CD1c-positive myeloid dendritic cell (primary cell): Measurements from ENCODE around the gene RIMS1.

Experiments used
- DNase-seq: peaks from one replicate; pipeline ENCODE4 v3.0.0-alpha.2; 2016; ENCODE audit errors: extremely low spot score

RIMS1 gene

DNA sequence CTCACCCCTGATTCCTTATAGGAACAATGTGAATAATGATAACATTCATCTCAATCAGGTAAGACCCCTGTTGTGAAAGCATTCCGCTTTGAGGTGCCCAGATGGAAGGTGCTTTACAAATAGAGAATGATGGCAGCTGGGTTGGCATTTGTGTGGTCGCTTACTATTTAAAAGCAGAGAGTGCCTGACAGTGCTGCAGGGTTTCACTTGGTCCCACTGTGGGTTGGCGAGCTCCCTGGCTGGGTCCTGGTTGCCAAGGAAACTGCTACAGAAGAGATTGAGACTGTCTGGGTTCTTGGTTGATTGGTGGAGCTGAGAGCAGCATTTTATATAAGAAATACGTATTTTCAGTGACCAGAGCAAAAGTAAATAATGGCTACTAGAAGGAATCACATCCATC is 528.3 kb downstream of the RIMS1 start:
- no peak for DNase-seq

DNA sequence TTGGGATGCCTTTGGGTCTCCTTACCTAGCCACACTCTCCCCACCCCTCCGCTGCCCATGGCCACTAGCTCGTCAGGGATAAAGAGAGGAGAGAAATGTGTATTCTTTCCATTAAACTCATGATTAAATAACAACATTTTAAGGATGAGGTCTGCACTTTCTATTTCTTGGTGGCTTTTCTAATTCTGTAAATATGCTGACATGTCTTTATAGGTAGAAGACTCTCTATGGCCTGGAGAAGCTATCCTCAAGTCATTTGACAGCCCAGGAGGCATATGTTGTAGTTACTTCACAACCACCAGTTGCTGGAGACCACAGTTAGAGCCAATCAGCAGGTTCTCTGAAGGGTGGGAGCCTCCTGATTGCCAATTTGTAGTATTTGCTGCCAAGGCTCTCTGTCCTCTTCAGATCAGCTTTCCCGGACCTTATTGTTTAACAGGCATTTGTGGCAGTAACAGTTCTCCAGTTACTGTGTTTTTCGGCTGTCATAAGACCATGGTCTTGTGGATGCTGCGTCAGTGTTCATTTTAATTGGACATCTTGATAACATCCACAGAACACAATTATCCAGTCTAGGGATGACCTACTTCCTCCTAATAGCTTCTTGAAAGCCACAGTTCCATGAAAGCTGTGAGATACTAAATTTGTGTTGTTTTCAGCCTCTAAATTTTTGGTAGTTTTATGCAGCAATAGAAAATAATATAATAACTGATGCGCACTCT is 530.6 kb downstream of the RIMS1 start:
- no peak for DNase-seq

DNA sequence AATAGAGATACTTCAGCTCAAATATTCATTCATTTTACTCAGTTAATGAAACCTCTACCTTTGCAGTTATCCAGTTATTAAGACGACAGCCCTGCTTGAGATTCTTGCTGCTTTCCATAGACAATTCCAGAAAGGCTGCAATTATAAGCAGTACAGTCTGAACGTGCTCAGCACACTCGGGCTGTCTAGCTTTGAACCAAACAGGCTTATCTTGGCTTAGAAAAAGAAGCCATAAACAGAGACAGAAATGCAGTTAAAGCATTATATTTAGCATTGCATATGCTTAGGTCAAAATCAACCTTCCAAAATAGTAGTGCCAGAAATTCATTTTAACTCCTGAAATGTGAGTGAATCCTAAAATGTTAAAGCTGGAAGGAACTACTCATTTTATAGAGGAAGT is 531.4 kb downstream of the RIMS1 start:
- no peak for DNase-seq

DNA sequence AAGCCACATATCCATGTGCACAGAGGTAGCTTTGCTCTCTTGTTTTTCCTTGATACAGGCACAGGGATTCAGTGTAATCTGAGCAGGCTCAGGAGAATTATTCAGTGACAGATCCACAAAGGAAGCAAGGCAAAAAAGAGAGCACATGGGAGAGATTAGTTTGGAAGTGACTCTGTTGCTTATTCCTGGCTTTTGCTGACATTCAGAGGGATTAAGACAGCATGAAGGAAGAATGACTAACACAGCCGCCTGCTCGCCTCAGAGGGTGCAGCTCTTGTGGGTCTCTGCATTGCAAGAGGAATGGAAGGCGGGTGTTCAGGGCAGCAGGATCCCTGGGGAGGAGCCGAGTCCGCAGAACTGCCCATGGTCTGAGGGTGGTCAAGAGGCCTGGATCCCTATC is 532.1 kb downstream of the RIMS1 start:
- no peak for DNase-seq

DNA sequence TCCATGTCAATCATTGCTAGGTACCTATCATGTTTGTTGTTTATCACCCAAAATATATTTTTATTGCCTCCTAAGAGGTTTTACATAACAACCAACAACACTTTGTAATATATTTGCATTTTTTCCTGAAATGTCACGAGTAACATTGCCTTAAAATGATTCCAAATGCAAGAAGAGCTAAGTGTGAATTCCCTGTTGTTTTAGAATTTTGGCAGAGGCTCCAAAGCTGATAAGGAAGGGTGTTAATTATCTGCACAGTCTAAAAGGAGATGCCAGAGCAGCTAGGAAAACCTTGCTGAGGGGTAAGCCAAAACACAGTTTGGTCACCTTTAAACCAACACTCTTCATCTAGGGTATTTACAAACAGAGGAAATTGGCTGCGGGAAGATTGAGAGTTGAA is 533.6 kb downstream of the RIMS1 start:
- DNase-seq, result no peak

DNA sequence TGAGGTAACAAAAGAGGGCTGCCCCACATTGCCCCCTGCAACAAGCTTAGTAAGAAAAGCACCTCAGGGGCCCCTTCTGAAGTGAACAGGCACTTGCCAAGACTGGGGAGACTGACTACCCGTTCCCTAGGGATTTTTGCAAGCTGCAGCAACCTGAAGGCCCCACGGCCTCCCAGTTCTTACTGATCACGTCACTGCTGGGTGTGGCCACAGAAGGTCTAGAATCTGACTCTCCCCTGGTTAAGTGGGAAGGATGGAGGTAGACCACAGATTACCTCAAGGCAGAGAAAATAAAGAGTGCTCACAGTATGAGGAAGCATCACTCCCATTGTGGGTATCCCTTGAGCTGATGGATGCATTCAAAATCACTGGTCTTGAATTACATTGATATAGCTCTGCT is 534.1 kb downstream of the RIMS1 start:
- DNase-seq, result no peak

DNA sequence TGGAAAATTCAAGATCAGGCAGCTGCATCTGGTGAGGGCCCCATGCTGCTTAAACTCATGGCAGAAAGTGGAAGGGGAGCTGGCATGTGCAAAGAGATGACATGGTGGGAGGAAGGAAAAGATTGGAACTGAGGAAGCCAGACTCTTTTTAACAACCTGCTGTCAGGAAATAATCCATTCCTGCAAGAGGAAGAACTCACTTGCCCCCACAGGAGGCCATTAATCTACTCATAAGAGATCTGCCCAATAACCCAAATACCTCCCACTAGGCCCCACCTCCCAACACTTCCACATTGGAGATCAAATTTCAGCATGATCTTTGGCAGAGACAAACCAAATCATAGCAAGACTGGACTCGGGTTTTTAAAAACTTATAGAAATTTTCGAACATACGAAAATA is 535.0 kb downstream of the RIMS1 start:
- no peak for DNase-seq

DNA sequence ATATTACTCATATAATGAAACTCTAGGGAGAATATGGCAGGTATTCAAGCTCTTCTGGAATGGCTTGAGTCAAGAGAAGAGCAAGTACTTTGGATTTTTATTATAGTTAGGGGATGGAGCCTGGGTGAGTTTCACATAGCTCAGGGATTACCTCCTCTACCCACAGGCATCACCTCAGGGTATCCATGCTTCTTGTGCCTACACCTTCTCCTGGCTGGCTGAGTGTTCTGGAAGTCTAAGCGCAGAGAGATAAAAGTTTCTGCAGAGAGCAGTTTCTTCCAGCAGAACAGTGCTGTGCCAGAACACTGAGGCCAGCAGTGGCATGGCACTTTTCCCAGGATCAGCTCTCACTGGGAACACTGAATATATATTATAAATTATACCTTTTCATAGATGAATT is 535.8 kb downstream of the RIMS1 start:
- no peak for DNase-seq

DNA sequence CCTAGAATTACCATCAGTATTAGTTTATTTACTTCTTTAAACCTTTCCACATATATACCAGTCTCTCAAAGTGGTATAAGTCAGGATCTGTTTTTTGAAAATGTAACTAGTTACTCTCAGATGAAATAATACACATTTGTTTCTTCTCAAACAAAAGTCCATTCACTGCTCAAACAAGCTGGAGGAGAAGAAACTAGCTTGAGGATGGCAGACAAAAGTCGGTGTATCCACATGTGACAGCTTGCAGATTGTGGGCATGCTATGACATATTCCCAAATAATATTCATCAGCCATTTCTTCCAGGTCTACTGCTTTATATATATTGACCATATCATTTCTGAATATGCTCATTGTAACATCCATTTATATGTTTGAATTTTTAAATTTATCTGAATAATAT is 538.1 kb downstream of the RIMS1 start:
- no peak for DNase-seq

DNA sequence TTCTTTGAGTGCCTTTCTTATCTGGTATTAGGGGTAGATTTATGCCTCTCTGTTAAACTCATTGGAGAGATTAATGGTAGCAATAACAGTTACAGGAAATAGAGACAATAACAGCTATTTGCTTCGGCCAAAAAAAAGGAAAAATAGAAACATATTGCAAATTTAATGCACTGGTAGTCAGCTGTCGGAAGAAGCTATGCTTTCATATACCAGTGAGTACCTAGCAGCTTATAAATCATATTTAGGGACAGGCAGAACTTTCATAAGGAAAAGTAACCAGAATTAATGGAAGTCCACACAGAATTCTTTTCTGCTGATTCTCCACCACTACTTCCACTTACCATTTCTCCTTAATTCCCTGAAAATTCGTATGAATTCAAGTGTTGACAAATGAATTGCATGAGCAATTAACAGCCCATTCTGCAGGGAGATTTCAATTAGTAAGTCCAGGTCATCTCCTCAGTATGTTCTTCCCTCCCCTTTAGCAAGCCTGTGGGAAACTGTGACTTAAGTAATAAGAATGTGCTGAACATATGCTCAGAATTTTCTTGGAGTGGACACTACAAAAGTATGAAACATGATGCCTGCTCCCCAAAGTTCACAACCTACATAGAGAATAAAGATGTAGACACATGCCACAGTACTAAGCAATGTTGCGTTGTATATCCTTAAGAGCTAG is 538.8 kb downstream of the RIMS1 start:
- no peak for DNase-seq

DNA sequence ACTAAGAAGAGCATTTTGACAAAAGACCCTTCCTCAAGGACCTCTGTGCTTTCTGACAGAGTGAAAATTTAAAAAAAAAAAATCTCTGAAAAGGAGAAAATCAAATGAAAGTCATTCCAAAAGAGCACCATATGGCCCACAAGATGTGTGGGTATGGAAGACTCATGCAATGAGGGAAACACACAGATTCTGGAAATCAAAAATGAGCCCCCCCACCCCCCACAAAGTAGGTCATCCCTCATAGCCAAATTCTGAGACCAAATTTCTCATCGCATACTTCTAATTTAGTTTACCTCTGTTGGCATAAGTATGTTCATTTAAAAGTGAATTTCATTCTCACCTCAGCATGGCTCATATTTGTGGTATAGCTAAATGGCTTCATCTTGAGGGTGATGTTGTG is 554.3 kb downstream of the RIMS1 start:
- no peak for DNase-seq

DNA sequence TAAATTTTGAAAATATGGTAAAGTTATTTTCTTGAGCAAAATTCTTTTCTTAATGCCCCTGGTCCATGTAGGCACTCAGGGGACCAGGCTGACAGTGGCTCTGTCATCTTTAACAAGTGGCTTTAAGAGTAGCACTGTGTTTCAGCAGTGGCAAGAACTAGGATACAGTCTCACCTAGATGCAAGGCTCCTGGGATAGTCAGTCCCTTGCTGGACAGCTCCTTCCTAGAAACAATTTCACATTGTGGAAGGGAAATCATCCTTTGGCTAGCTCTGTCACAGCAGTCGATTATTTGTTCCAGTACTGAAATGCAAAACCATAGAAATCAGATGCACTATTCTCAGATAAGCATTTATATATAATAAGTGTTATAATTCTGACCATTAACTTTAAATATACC is 560.1 kb downstream of the RIMS1 start:
- no peak for DNase-seq
